AG10803 (cell line): ENCODE measurements around the gene RSL1D1.

Experiments
- DNase-seq: peaks from one replicate; pipeline ENCODE4 v3.0.0; 2010; ENCODE audit warnings: low read depth
- H3K4me3 ChIP-seq: 2 replicates; pipeline ENCODE4 v1.5.1; 2011; ENCODE audit warnings: mild to moderate bottlenecking, low read length, control low read depth
- CTCF ChIP-seq: conservative IDR thresholded peaks from 2 replicates; pipeline ENCODE4 v1.5.1; 2011; ENCODE audit warnings: mild to moderate bottlenecking, low read length, control low read depth, inconsistent platforms

Gene RSL1D1

GRCh38 chr16:11851294-11852091 lies at the start of gene RSL1D1:
TSS of gene RSL1D1 (minus strand) at chr16:11851542. CDS start at chr16:11851512, 30 bp downstream.
- TF ChIP-seq CTCF = no peak

DNA sequence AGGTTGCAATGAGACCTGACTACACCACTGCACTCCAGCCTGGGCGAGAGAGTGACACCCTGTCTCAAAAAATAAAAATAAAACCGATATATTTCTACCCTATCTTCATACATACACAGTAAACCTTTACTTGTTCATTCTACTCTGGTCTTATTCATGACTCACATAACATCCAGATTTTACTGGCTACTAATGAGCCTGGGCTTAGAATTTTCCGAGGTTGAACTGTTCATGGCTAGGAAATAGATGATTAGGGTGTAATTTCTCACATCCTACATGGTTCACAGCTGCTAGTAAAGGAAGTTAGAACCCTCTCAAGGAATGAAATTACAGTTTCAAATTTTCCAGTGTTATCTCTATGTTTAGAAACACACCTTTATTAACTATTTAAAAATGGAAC lies 49.7 kb upstream of the RSL1D1 start:
- H3K4me3 ChIP-seq = no peak overlapping the region
- no peak for TF ChIP-seq CTCF
- peak; percentile 24 for DNase-seq

More at GRCh38 chr16:11851294-11852091, at the start of gene RSL1D1:
- DNase-seq = peak; percentile 90
- H3K4me3 ChIP-seq = peak within 1 kb of the TSS; percentile 96

DNA sequence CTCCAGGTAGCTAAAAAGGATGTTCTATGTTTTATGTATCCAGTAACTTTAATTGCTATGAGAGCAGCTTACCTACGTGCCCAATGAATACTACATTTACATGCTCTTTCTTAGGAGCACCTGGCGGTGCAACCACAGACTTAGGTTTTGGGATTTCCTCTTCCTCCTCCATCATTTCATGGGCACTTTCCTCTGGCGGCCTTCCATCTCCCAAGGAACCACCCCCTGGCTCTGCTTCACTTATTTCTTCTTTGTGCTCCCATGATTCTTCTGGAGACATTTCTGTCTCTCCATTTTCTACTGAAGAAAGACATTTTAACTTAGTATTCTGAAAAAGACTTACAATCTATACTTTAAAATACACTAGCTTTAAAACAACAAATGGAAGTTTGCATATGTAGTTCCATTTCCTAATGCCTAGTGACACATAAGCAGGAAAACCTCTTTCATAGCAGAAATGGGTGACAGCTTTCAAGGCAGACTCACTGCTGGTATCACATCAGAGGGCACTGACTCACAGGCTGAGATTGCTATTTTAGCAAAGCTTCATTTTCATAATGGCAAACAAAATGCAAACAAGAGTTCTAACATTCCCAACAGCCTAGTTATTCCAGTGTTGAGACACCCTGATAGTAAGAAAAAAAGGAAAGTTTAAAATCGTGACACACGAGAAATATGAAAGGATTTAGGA lies 45.3 kb upstream of the RSL1D1 start:
- no peak overlapping the region for H3K4me3 ChIP-seq
- peak; percentile 75 for DNase-seq
- no peak for TF ChIP-seq CTCF

- no peak overlapping the region for H3K4me3 ChIP-seq
- TF ChIP-seq CTCF = no peak
- no peak for DNase-seq
Observed at GRCh38 chr16:11893571-11893970, 42.2 kb upstream of the RSL1D1 start.

GRCh38 chr16:11892761-11893160 lies 41.4 kb upstream of the RSL1D1 start:
- DNase-seq = no peak
- TF ChIP-seq CTCF = no peak
- H3K4me3 ChIP-seq = no peak overlapping the region

DNA sequence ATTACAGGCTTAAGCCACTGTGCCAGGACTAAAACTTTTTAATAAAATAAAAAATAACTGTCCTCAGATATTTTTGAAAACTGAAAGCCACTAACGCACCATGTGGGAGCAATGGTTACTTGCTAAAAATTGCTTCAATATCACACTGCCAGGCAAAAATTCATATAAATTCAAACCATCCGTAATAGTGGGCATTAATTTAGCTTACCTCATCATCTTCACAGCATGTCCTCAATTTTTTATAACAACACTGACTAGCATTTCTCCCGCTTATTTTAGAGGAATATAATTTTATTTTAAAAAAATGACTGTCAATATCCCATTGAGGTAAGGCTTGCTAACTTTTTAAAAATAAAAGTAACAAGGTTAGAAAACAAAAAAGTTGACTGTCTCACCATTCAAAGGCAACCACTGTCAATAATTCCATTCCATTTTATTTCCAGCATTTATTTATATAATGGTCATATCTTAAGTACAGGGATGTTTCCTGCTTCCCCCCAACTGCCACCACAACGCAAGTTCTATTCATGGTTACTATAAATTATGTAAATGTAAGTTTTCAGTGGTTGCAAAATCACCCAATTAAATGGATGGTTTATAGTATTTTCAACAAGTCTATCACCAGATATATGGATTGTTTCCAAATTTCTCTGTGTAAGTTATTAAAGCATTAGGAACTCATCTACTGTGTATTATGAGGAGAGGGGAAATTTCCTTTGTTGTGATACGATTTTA lies 39.1 kb upstream of the RSL1D1 start:
- no peak for TF ChIP-seq CTCF
- DNase-seq = no peak
- H3K4me3 ChIP-seq = no peak overlapping the region
